Inflammatory macrophage treated with lipopolysaccharide for 1 hour (primary cell): ENCODE results near the gene SCYGR8.

Source experiments
- DNase-seq, 2 donors: peaks; one replicate each; pipeline ENCODE4 v3.0.0-alpha.2; 2020 to 2022

The SCYGR8 gene

GRCh38 chr2:227765788-227766372, 20.2 kb downstream of the SCYGR8 start:
- no peak for DNase-seq

- peak; percentile 31 to 76 for DNase-seq
These were observed 20.7 kb downstream of the SCYGR8 start for GRCh38 chr2:227766373-227766883.

GRCh38 chr2:227767830-227768229, 22.1 kb downstream of the SCYGR8 start:
- DNase-seq: no peak

GRCh38 chr2:227772197-227772661, 26.5 kb downstream of the SCYGR8 start:
- DNase-seq: no peak

GRCh38 chr2:227772932-227773331, 27.2 kb downstream of the SCYGR8 start:
- no peak for DNase-seq

- DNase-seq: peak in 1 of 2 donors; percentile 54
These were observed 28.4 kb downstream of the SCYGR8 start for GRCh38 chr2:227774011-227774624.

- no peak for DNase-seq
These were observed 29.5 kb downstream of the SCYGR8 start for GRCh38 chr2:227774895-227775842.

GRCh38 chr2:227780981-227781615, 35.4 kb downstream of the SCYGR8 start:
- no peak for DNase-seq

- DNase-seq: no peak
These were observed 36.1 kb downstream of the SCYGR8 start for GRCh38 chr2:227781841-227782240.

- DNase-seq: no peak
These were observed 37.1 kb downstream of the SCYGR8 start for GRCh38 chr2:227782804-227783203.

- DNase-seq: peak; percentile 84 to 91
These were observed 37.9 kb downstream of the SCYGR8 start for GRCh38 chr2:227783404-227784138.

- no peak for DNase-seq
These were observed 39.6 kb downstream of the SCYGR8 start for GRCh38 chr2:227785293-227785692.

GRCh38 chr2:227788561-227789018, 42.9 kb downstream of the SCYGR8 start:
- no peak for DNase-seq

GRCh38 chr2:227789803-227790202, 44.1 kb downstream of the SCYGR8 start:
- no peak for DNase-seq

- no peak for DNase-seq
These were observed 47.5 kb downstream of the SCYGR8 start for GRCh38 chr2:227793148-227793712.
